GM12878 (cell line): ENCODE results near the gene COPZ2.

Experiments used
- BCLAF1 ChIP-seq: fragments of 450-650 bp; IDR thresholded peaks from 2 replicates; pipeline ENCODE4 v1.6.1; 2017; ENCODE audit warnings: antibody characterized with exemption, mild to moderate bottlenecking, moderate library complexity
- CTCF ChIP-seq, 3 experiments: IDR thresholded peaks in 2 of 3; conservative IDR thresholded peaks in 1 of 3; 2 replicates each; pipeline ENCODE4 v1.5.1; 2011; ENCODE audit warnings: low read depth in 3 of 3, low read length in 3 of 3, mild to moderate bottlenecking in 3 of 3, control low read depth in 2 of 3, moderate library complexity in 2 of 3, inconsistent platforms in 1 of 3, mixed read lengths in 1 of 3; ENCODE audit not compliant: control insufficient read depth in 2 of 3, insufficient read depth in 1 of 3; ENCODE audit errors: extremely low read depth in 1 of 3
- GABPA ChIP-seq: IDR thresholded peaks from 2 replicates; pipeline ENCODE4 v1.6.1; 2014; ENCODE audit warnings: antibody characterized with exemption, low read depth, mild to moderate bottlenecking, inconsistent platforms
- HDAC2 ChIP-seq: fragments of 200-600 bp; sonication (generic); IDR thresholded peaks from 2 replicates; pipeline ENCODE4 v1.6.1; 2017
- MXI1 ChIP-seq: fragments of 150-350 bp; IDR thresholded peaks from 2 replicates; pipeline ENCODE4 v1.6.1; 2011; ENCODE audit warnings: low read depth, mild to moderate bottlenecking, inconsistent platforms, low read length, improper control_type of control experiment
- PAX5 ChIP-seq: IDR thresholded peaks from 2 replicates; pipeline ENCODE4 v1.6.1; 2011; ENCODE audit warnings: low read depth, low read length, borderline replicate concordance
- POLR2A ChIP-seq: IDR thresholded peaks from 2 replicates; pipeline ENCODE4 v1.6.1; 2011; ENCODE audit warnings: low read depth, mild to moderate bottlenecking, low read length
- SP1 ChIP-seq: IDR thresholded peaks from one replicate; pipeline ENCODE4 v1.6.1; 2011; ENCODE audit warnings: low read depth, low read length
- TAF1 ChIP-seq: IDR thresholded peaks from 2 replicates; pipeline ENCODE4 v1.6.1; 2011; ENCODE audit warnings: mild to moderate bottlenecking, low read depth, low read length, borderline replicate concordance
- ZNF274 ChIP-seq: IDR thresholded peaks from one replicate; pipeline ENCODE4 v1.8.0; 2011; ENCODE audit not compliant: insufficient read length, insufficient read depth
- TF ChIP-seq, protein P1 (sequence below): IDR thresholded peaks from 2 replicates; pipeline ENCODE4 v1.6.1; 2012; ENCODE audit warnings: low read depth, low read length, improper control_type of control experiment
- TF ChIP-seq, protein P2 (sequence below): fragments of 450-650 bp; IDR thresholded peaks from 2 replicates; pipeline ENCODE4 v1.6.1; 2017; ENCODE audit warnings: mild to moderate bottlenecking, moderate library complexity

DNA sequence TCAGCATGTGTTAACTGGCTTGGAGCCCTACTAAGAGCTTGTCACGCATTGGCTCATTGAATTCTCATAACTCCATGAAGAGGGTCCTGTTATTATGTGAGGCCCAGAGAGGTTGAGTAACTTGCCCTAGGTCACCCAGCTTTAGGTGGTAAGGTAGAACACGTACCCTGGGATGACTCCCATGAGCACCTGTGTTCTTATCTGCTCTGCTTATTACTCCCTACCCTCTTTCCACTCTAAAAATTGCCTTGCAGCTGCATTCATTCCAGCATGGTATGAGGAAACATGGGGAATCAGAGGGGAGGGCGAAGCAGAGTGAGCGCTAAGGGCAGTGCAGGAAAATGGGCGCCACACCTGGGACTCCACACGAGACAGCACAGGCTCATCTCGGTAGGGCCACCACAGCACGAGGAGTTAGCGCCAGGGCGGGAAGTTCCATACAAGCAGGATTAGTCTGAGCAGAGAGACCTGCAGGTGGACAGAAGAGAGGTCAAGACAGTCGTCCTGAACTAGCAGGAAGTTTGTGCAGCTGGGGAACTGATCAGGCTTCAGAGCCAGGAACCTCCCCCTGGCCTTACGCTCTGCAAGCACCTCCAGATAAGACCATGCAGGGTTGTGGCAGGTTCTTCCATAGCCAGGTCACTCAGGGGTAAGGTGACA, 10.1 kb downstream of the COPZ2 start:
- no peak for TF ChIP-seq HDAC2
- no peak for TF ChIP-seq SP1
- TF ChIP-seq, protein P1, sequence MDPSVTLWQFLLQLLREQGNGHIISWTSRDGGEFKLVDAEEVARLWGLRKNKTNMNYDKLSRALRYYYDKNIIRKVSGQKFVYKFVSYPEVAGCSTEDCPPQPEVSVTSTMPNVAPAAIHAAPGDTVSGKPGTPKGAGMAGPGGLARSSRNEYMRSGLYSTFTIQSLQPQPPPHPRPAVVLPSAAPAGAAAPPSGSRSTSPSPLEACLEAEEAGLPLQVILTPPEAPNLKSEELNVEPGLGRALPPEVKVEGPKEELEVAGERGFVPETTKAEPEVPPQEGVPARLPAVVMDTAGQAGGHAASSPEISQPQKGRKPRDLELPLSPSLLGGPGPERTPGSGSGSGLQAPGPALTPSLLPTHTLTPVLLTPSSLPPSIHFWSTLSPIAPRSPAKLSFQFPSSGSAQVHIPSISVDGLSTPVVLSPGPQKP, result no peak
- TF ChIP-seq GABPA, result no peak
- no peak for TF ChIP-seq CTCF (IDR thresholded peaks at IDR 0.05 in 2 of 3, conservative IDR thresholded peaks at IDR 0.05 in 1 of 3; ENCODE audit: control insufficient read depth in 2 of 3, extremely low read depth in 1 of 3, insufficient read depth in 1 of 3, low read depth in 3 of 3, low read length in 3 of 3)
- TF ChIP-seq TAF1, result no peak
- no peak for TF ChIP-seq BCLAF1
- no peak for TF ChIP-seq POLR2A
- no peak for TF ChIP-seq ZNF274
- no peak for TF ChIP-seq PAX5
- TF ChIP-seq, protein P2, sequence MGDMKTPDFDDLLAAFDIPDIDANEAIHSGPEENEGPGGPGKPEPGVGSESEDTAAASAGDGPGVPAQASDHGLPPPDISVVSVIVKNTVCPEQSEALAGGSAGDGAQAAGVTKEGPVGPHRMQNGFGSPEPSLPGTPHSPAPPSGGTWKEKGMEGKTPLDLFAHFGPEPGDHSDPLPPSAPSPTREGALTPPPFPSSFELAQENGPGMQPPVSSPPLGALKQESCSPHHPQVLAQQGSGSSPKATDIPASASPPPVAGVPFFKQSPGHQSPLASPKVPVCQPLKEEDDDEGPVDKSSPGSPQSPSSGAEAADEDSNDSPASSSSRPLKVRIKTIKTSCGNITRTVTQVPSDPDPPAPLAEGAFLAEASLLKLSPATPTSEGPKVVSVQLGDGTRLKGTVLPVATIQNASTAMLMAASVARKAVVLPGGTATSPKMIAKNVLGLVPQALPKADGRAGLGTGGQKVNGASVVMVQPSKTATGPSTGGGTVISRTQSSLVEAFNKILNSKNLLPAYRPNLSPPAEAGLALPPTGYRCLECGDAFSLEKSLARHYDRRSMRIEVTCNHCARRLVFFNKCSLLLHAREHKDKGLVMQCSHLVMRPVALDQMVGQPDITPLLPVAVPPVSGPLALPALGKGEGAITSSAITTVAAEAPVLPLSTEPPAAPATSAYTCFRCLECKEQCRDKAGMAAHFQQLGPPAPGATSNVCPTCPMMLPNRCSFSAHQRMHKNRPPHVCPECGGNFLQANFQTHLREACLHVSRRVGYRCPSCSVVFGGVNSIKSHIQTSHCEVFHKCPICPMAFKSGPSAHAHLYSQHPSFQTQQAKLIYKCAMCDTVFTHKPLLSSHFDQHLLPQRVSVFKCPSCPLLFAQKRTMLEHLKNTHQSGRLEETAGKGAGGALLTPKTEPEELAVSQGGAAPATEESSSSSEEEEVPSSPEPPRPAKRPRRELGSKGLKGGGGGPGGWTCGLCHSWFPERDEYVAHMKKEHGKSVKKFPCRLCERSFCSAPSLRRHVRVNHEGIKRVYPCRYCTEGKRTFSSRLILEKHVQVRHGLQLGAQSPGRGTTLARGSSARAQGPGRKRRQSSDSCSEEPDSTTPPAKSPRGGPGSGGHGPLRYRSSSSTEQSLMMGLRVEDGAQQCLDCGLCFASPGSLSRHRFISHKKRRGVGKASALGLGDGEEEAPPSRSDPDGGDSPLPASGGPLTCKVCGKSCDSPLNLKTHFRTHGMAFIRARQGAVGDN, result no peak
- TF ChIP-seq MXI1, result no peak
